ENCODE measurements around the gene C11orf52. TPM values are rescaled to one million over a fixed set of nuclear protein-coding genes. Genes with fewer than 3 reads are reported as not detected.

The C11orf52 gene
- total and polyA plus RNA-seq, 2 of the 8 experiments (the other 6 are each of a cell fraction or from before 2014, with no cell fraction given), result 1.7 to 2.7 TPM

DNA sequence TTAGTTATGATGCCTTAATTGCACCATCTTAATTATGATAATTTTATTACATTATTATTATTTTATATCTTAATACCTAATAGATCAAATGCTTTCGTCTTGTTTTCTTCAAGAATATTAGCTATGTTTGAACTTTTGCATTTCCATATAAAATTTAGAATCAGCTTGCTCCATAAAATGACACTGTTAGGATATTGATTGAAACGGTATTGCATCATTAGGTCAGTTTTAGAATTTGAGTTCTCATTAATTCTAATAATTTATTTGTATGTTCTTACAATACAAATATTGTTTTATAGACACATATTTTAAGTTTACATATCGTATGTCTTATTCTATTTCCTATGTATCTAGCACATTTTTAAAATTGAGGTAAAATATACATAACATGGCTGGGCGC, 32.7 kb upstream of the C11orf52 start:
- no peak overlapping the region for H2AK5ac ChIP-seq (ENCODE audit: low read depth, low read length)
- no peak overlapping the region for H2BK120ac ChIP-seq (replicated peaks; ENCODE audit: low read depth, low read length)
- no peak overlapping the region for H3K4ac ChIP-seq (replicated peaks; ENCODE audit: insufficient read length, low read depth, low read length)
- no peak overlapping the region for H4K5ac ChIP-seq (ENCODE audit: insufficient read length, low read depth, low read length)
- no peak overlapping the region for H3K18ac ChIP-seq (ENCODE audit: extremely low read depth, low read length)
- no peak overlapping the region for H3K9ac ChIP-seq (replicated peaks in 1 of 4; ENCODE audit: extremely low read depth in 1 of 4, low read depth in 3 of 4, low read length in 3 of 4)
- ChIA-PET POLR2A (ENCODE audit: partially characterized antibody) (interaction anchor here (1.6 kb wide), 1 partner anchor 26 kb away, joined by 3 read pairs; no protein-coding TSS in a partner anchor), CTCF (ENCODE audit: partially characterized antibody) (interaction anchor here (0.9 to 2.8 kb wide), 3 partner anchors 12 to 96 kb away, joined by 3 to 9 read pairs (median 7); no protein-coding TSS in a partner anchor)
- H3K23me2 ChIP-seq (ENCODE audit: low read depth, low read length), result no peaks in the 10 kb centered on the region
- H2BK12ac ChIP-seq (ENCODE audit: low read depth, low read length), result no peak overlapping the region
- no peak overlapping the region for H4K91ac ChIP-seq (replicated peaks; ENCODE audit: insufficient read length, low read length)
- 93% methylated on average over 4 of the region's 4 CpGs; no CpG with 5 or more reads in 1 of the 2 experiments for WGBS, 2 experiments (ENCODE audit: extremely low coverage in 1 of 2, insufficient coverage in 1 of 2, insufficient read length in 1 of 2, insufficient replicate concordance in 2 of 2, low coverage in 1 of 2, low lambda C conversion rate in 2 of 2, missing lambda C conversion rate in 1 of 2)
- no peak overlapping the region for H3K56ac ChIP-seq (replicated peaks; ENCODE audit: insufficient read length, low read depth, low read length)
- H3K4me1 ChIP-seq (replicated peaks in 1 of 4; ENCODE audit: control insufficient read depth in 3 of 4, insufficient read depth in 4 of 4, low read length in 3 of 4), result no peaks in the 10 kb centered on the region
- H3K27me3 ChIP-seq (replicated peaks in 1 of 4; ENCODE audit: control insufficient read depth in 3 of 4, extremely low read depth in 1 of 4, insufficient read depth in 3 of 4, low read length in 3 of 4), result no peaks in the 10 kb centered on the region
- H3K27ac ChIP-seq (ENCODE audit: low read depth, low read length), result no peak overlapping the region
- no peak overlapping the region for H2BK5ac ChIP-seq (ENCODE audit: low read depth, low read length)
- no peak overlapping the region for H4K8ac ChIP-seq (ENCODE audit: extremely low read depth, insufficient read depth, low read length)
- no peak for FAIRE-seq
- no peak overlapping the region for H3K4me3 ChIP-seq (ENCODE audit: extremely low read depth in 1 of 4, insufficient read depth in 2 of 4, low read depth in 3 of 4, low read length in 4 of 4)
- no peak overlapping the region for H3K14ac ChIP-seq (ENCODE audit: insufficient read length)
- no peaks in the 10 kb centered on the region for H3K9me3 ChIP-seq (ENCODE audit: insufficient read depth in 2 of 2, low read depth in 1 of 2, low read length in 1 of 2)
- no peaks in the 10 kb centered on the region for H3K79me2 ChIP-seq (ENCODE audit: control insufficient read depth in 1 of 2, insufficient read depth in 2 of 2, low read length in 2 of 2)
- DNase-seq (ENCODE audit: low read depth in 1 of 2, low spot score in 2 of 2), result no peak
- H2BK15ac ChIP-seq (ENCODE audit: low read length), result no peak overlapping the region
- no peaks in the 10 kb centered on the region for H3K79me1 ChIP-seq (ENCODE audit: low read depth, low read length)
- H3K36me3 ChIP-seq (ENCODE audit: control insufficient read depth in 2 of 4, insufficient read depth in 4 of 4, low read length in 3 of 4), result no peaks in the 10 kb centered on the region
- no peak overlapping the region for H3K23ac ChIP-seq (ENCODE audit: insufficient read length)
- TF ChIP-seq TAF7 (optimal IDR thresholded peaks at IDR 0.05; ENCODE audit: borderline replicate concordance, low read depth, low read length) (no peak), HDAC6 (IDR thresholded peaks at IDR 0.05; ENCODE audit: low read depth, low read length) (no peak), NANOG (IDR thresholded peaks at IDR 0.05; ENCODE audit: insufficient read depth, low read depth, low read length, poor library complexity, severe bottlenecking) (no peak), MAFK (IDR thresholded peaks at IDR 0.05; ENCODE audit: low read depth, low read length) (no peak), SUZ12 (IDR thresholded peaks at IDR 0.05; ENCODE audit: low read length) (no peak)
- no peak overlapping the region for H2BK20ac ChIP-seq (ENCODE audit: low read length)
- no peaks in the 10 kb centered on the region for H4K20me1 ChIP-seq (replicated peaks in 1 of 2; ENCODE audit: control insufficient read depth in 1 of 2, insufficient read depth in 2 of 2, low read length in 2 of 2)
- no peak overlapping the region for H3K4me2 ChIP-seq (ENCODE audit: insufficient read depth in 1 of 2, low read depth in 2 of 2, low read length in 2 of 2)
- no peak overlapping the region for H2AFZ ChIP-seq (ENCODE audit: low read length)
